GM10248 (cell line): ENCODE measurements around the gene EMC7.

Experiments used
- CTCF ChIA-PET: fragments of 300-600 bp; sonication (Branson Sonifier 250); formaldehyde crosslinking; extraction: SDS; loops from one replicate; lab custom pipeline; 2021; ENCODE audit warnings: antibody characterized with exemption; lab: Yijun Ruan, JAX
- POLR2A ChIA-PET: fragments of 350-650 bp; sonication (Branson Sonifier 250); formaldehyde crosslinking; extraction: SDS; loops from one replicate; lab custom pipeline; 2020; ENCODE audit warnings: antibody characterized with exemption; lab: Yijun Ruan, JAX
- DNase-seq: peaks from one replicate; pipeline ENCODE4 v3.0.0; 2012; ENCODE audit errors: extremely low spot score
- CTCF ChIP-seq: IDR thresholded peaks from 2 replicates; pipeline ENCODE4 v1.5.1; 2012; ENCODE audit warnings: mild to moderate bottlenecking, low read depth; ENCODE audit errors: extremely low read depth, missing control alignments, control extremely low read depth

The EMC7 gene

DNA sequence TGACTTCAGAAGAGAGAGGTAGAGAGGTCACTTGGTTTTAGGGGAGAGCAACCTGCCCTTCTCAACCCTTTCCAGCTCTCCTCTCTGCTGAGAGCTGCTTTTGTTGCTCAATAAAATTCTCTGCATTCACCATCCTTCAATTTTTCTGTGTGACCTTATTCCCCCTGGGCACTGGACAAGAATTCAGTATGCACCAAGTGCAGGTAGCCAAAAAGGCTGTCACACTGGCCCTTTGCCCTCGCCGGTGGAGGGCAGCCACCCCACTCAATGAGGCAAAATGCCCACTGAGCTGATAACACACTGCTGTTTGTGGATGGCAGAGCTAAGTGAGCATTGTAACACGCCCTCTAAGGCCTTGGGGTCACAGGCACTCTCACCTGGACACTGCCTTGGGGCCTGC is 13.1 kb upstream of the EMC7 start:
- ChIA-PET CTCF (interaction anchor here (1.0 to 2.0 kb wide), 2 partner anchors 9 to 118 kb away, joined by 3 to 5 read pairs; no protein-coding TSS in a partner anchor), POLR2A (no interaction called here)
- TF ChIP-seq CTCF: no peak
- DNase-seq: no peak

GRCh38 chr15:34114215-34114614 is 12.6 kb upstream of the EMC7 start:
- ChIA-PET CTCF (interaction anchor here (1.0 to 2.0 kb wide), 2 partner anchors 10 to 119 kb away, joined by 3 to 5 read pairs; no protein-coding TSS in a partner anchor), POLR2A (no interaction called here)

DNA sequence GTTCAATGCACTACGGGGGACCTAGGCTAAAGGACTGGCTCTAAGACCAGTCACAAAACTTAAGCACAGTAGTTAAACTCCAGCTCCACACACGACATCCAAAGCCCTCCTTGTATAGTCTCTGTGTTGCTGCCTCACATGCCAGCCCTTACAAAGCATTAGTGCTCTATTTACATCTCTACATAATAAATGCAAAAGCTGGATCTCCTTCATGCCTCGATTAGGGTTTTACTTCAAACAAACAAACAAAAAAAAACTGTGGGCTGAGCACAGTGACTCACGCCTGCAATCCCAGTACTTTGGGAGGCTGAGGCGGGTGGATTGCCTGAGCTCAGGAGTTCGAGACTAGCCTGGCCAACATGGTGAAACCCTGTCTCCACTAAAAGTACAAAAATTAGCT is 9.8 kb upstream of the EMC7 start:
- CTCF ChIA-PET: interaction anchor here (0.8 to 4.9 kb wide), 8 partner anchors 9 to 256 kb away, joined by 3 to 64 read pairs (median 9); partner anchors contain the start of gene KATNBL1
- DNase-seq: no peak
- no peak for TF ChIP-seq CTCF
- POLR2A ChIA-PET: no interaction called here

More at GRCh38 chr15:34114215-34114614, 12.6 kb upstream of the EMC7 start:
- DNase-seq: no peak
- TF ChIP-seq CTCF: no peak

GRCh38 chr15:34109797-34110663 is 8.4 kb upstream of the EMC7 start:
- peak; percentile 66 for TF ChIP-seq CTCF
- ChIA-PET POLR2A (interaction anchor here (0.9 kb wide), 1 partner anchor 100 kb away, joined by 5 read pairs; the partner anchor contains the start of gene KATNBL1), CTCF (interaction anchor here (0.7 to 4.9 kb wide), 33 partner anchors 9 to 478 kb away, joined by 3 to 64 read pairs (median 6); partner anchors contain the start of genes KATNBL1, LPCAT4, NOP10 and NUTM1)
- DNase-seq: peak; percentile 31

- CTCF ChIA-PET: interaction anchor here (1.0 to 4.9 kb wide), 4 partner anchors 45 to 114 kb away, joined by 3 to 64 read pairs (median 4); partner anchors contain the start of gene KATNBL1
- no peak for TF ChIP-seq CTCF
- POLR2A ChIA-PET: no interaction called here
- DNase-seq: no peak
Observed at GRCh38 chr15:34107315-34107714, 5.7 kb upstream of the EMC7 start.

GRCh38 chr15:34106423-34106822 is 4.8 kb upstream of the EMC7 start:
- TF ChIP-seq CTCF: no peak
- POLR2A ChIA-PET: no interaction called here
- CTCF ChIA-PET: interaction anchor here (0.9 to 4.9 kb wide), 5 partner anchors 60 to 115 kb away, joined by 3 to 64 read pairs (median 4); partner anchors contain the start of gene KATNBL1
- no peak for DNase-seq
